HG03565 (cell line): Measurements from ENCODE around the gene PLAC8.
A peak's percentile ranks its signal among the peaks of the same experiment; 100 is the strongest.
"Not testable (repeated sequence)": the region's sequence is repeated elsewhere in the genome, so short reads cannot be mapped to it uniquely, and the experiment has no call there.

ENCODE experiments used
- ATAC-seq: cut with Tn5 transposase; IDR thresholded peaks from one replicate; pipeline ENCODE4 v1.9.1; 2021; ENCODE audit warnings: mild to moderate bottlenecking, moderate library complexity; ENCODE audit not compliant: unreplicated experiment

PLAC8 gene

DNA sequence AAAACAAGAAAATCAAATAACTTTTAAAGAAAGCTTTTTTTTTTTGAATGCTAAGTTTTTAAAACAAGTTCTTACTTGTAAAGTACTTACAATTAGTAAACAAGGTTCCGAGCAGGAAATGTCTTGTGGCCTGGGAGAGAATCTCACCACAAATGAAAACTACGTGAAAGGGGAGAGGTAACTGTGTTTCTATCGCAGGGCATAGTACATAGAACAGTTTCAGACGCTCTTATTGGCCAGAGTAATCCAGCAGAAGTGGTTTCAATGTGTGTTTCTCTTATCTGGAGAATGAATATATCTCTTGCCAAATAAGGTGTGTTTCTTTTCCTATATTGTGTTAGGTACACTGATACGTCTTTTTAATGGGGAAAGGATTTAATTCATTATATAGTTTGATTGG is at the start of gene PLAC8:
Gene PLAC8 (minus strand): TSS at position 154 of the 400 bp plus-strand sequence. CDS start 6,808 bp downstream, outside the sequence.
- ATAC-seq: peak; percentile 38

GRCh38 chr4:83153417-83153816 is 38.9 kb upstream of the PLAC8 start:
- no peak for ATAC-seq

GRCh38 chr4:83152746-83153145 is 38.2 kb upstream of the PLAC8 start:
- no peak for ATAC-seq

GRCh38 chr4:83151651-83152050 is 37.1 kb upstream of the PLAC8 start:
- ATAC-seq: no peak

DNA sequence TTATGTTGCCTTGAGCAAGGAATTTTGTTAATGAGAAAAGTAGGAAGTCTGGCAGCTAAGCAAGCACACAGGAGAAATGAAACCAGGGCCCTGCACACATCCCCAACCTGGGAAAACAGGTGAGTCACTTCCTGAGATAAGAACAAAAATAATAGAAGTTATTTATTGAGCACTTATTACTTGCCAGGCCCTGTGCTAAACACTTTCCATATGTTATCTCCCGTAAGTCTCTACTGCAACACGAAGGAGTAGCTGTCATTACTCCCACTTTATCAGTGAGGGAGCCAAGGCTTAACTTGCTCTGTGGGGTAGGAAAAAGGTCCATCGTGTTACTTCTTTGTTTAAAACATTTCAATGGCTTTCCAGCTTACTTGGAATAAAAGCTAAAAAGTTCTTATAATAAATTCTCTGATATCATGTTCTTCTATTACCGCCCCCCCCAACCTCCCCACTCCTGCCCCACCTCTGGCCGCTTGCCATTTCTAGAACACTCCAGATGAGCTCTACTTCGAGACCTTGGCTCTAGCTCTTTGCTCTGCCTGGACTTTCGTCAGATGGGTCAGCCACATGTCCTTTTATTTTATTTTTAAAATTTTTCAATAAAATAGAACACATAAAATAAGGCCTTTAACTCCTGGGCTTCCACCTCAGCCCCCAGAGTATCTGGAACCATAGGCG is 36.3 kb upstream of the PLAC8 start:
- no peak for ATAC-seq

- ATAC-seq: no peak
Observed at GRCh38 chr4:83149865-83150652, 35.5 kb upstream of the PLAC8 start.

DNA sequence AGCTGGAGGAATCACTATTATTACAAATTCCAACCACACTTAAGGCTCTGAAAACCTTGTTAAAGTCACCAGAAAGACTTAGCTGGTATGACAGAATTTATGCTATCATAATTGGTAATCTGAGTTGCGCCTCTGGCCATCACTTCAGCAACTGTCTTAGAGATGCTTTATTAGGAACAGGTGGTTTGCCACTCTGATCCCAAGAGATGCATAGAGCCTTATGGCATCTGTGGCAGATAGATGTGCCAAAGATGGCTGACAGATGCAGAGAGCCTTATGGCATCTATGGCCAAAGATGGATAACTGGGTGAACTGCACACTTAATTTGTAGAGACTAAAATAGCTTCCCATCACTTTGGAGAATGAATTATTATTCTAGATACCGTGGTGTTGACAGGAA is 32.3 kb upstream of the PLAC8 start:
- ATAC-seq: no peak

DNA sequence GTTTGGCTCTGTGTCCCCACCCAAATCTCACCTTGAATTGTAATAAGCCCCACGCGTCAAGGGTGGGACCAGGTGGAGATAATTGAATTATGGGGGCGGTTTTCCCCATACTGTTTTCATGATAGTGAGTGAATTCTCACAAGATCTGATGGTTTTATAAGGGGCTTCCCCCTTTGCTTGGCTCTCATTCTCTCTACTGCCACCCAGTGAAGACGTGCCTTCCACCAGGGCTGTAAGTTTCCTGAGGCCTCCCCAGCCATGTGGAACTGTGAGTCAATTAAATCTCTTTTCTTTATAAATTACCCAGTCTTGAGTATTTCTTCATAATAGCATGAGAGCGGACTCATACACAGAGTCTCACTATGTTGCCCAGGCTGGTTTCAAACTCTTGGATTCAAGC is 31.2 kb upstream of the PLAC8 start:
- not testable (repeated sequence) for ATAC-seq

- ATAC-seq: no peak
Observed at GRCh38 chr4:83139514-83140156, 25.1 kb upstream of the PLAC8 start.

DNA sequence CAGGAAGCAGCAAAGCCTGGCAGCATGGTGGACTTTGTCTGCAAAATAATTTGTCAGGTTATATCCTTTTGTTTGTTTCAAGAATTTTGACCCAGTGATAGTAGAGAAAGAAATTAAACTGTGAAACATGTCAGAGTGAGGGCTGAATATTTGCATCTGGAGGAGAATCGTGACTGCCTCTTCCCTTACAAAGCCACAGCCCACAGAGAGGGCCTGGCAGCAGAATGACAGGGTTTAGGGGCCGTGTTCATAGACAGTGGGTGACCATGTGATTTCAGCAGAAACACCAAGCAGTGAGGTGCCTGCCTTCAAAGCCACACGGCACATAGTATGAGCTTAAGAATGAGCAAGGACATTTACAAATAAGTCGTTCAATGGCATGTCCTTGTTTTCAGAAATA is 24.4 kb upstream of the PLAC8 start:
- no peak for ATAC-seq

DNA sequence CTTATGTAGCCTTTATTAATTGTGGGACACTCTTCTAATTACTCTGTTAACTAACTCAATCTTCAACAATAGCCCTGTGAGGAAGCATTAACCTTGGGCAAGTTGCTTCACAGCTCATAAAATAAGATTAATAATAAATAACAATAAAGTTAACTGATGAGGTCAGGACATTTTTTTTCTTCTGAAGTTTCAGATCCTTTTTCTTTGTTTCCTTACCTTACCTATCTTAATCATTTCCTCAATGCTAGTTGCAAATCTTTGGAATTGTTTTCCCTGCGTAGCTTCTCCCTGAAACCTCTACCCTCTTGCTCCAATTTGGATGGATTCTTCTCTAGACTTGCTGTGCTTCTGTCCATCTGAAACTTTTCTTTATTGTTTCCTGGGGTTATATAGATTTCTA is 17.5 kb upstream of the PLAC8 start:
- ATAC-seq: no peak

DNA sequence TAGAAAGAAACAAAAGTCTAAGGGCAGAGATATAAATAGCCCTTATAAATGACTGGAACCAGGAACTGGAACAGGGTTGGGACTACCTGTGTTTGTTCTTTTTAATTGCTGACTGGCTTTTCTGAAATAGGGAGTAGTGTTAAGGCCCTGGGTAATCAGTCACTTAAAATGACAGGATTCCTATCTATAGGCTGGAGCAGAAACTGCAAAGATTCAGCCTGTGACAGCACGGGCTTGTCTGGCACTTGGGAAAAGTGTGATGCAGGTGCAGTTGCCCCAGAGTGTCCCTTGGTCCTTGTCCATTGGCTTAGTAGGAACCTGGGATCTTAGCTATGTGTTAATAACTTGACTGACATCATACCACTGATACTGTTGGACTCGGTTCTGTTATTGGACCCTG is 14.7 kb upstream of the PLAC8 start:
- no peak for ATAC-seq

DNA sequence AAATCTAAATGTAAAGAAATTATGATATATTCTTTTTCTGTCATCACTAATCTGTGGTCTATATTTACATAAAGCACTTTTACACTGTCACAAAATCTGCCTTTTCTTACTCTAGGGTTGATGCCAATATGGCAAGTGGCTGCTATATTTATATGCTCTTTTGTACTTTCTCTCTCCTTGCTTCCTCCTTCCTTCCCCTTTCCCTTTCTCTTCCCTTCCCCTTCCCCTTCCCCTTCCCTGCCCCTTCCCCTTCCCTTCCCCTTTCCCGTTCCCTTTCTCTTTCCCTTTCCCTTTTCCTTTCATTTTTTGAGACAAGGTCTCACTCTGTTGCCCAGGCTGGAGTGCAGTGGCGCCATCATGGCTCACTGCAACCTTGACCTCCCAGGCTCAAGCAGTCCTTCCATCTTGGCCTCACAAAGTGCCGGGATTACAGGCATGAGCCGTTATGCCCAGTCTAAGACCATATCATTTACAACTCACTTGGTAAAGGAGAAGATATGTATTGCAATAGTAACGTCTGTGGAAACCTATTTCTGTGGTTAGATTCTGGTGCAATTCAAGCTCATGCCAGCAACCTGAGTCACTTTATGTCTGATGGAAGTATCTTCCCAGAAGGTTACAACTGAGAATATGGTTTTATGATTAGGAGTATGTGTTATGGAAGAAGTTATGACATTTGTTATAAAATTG is 13.9 kb upstream of the PLAC8 start:
- no peak for ATAC-seq

- ATAC-seq: no peak
Observed at GRCh38 chr4:83125738-83126141, 11.2 kb upstream of the PLAC8 start.

DNA sequence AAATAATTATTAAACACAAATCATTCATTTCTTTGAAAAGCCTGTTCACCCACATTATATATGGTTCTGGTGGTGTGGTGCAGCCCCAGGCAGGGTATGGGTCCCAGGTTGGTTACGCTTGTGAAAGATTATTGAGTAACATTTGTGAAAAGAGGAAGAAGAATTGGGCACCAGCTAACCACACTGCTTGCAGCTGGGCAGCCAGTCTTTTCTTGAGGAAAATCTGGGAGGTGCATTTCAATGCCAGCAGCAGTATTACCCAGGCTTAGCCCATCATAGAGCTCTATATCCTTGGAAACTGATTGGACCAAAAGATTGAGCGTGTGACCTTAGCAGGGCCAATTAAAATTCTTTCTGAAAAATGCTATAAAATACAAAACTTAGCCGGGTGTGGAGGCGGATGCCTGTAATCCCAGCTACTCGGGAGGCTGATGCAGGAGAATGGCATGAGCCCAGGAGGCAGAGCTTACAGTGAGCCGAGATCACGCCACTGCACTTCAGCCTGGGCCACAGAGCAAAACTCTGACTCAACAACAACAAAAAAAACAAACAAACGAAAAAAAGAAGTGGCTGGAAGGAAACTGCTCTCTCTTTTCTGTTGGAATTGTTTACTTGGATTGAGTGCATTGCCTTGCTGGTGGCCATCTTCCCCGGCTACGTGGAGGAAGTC is 9.7 kb upstream of the PLAC8 start:
- ATAC-seq: no peak

GRCh38 chr4:83121246-83121645 is 6.7 kb upstream of the PLAC8 start:
- no peak for ATAC-seq

DNA sequence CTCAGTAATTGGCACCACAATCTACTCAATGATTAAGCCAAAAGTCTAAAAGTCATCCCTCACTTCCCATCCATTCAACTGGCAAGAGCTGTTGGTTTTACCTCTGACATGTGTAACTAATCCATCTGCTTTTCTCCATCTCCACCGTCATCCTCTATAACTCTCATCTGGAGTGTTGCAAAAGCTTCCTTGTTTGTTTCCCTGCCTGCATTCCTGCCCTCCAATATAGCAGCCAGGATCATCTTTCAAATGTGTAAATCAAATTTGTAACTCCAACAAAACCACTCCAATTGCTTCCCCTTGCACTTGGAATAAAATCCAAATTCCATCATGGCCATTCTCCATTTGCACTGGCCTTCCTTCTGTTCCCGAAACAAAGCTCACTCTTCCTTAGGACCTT is 4.3 kb upstream of the PLAC8 start:
- ATAC-seq: no peak

DNA sequence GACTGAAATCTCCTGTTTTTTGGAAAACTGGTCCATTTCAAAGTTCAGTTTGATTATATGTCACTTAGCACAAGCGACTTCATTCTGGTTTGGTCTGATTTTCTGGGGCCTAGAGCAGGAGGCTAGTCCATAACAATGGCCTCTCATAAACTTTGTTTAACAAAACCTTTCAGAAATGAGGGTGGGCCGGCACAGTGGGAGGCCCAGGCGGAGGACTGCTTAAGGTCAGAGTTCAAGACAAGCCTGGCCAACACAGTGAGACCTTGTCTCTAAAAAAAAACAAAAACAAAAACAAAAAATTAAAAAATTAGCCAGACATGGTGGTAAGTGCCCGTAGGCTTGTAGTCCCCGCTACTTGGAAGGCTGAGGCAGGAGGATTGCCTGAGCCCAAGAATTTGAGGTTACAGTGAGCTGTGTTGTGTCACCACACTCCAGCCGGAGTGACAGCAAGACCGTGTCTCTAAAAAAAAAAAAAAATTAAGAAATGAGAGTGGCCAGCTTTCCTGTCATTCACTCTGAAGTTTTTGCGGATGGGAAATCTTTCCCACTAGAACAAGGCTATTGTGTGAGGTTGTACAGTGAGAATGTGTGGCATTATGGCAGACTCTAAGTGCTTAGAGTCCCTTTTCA is 1.2 kb upstream of the PLAC8 start:
- no peak for ATAC-seq

DNA sequence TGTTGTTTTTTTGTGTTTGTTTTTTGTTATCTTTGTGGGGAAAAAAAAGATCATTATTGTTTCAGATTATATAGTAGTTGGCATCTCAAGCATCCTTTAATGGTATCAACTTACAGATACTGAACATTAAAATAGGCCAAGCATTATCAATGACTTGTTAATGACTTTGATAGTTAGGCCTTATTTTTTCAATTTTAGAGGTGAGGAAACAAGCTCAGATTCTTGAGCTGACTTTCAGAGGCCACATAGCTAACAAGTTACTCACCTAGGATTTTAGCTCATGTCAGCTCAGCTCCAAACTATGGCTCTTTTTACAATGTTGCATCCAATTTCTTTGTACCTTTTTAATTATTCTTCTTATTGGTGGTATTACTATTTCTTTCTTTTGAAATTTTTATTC is 471 bp upstream of the PLAC8 start:
- ATAC-seq: no peak

DNA sequence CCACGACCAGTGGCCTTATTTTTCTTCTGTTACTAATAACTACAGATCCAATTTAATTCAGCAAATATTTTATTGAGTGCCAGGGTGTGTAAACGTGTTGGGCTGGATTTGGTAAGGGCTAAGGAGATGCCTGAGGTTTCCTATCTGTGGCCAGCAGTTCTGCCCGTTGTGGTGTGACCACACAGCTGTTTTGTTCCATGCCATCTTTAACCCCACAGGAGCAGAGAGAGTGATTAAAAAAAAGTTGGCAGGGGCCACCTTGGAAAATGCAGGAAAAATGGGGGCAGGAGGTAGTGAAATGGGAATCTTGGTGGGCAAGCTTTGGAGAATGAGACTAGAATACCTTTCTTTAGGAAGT is 1.1 kb downstream of the PLAC8 start:
- ATAC-seq: no peak
